HepG2 (cell line): ENCODE results near the gene SLC2A10. TPM values are rescaled to one million over a fixed set of nuclear protein-coding genes. Genes with fewer than 3 reads are reported as not detected.

Source experiments
- BRD4 ChIP-seq: sonication (generic); formaldehyde crosslinking; IDR thresholded peaks from 2 replicates; pipeline ENCODE4 v1.4.0; 2020; ENCODE audit warnings: missing genetic modification reagents
- ETV5 ChIP-seq: IDR thresholded peaks from 2 replicates; pipeline ENCODE4 v1.6.1; 2018; ENCODE audit warnings: missing biosample characterization, missing genetic modification reagents, inconsistent platforms, borderline replicate concordance
- GLMP ChIP-seq: sonication (generic); formaldehyde crosslinking; IDR thresholded peaks from 2 replicates; pipeline ENCODE4 v1.9.0; 2021; ENCODE audit warnings: missing genetic modification reagents, mild to moderate bottlenecking, borderline replicate concordance
- NFYC ChIP-seq: IDR thresholded peaks from 2 replicates; pipeline ENCODE4 v1.6.1; 2016; ENCODE audit warnings: missing genetic modification reagents, missing compliant biosample characterization
- SNRNP70 ChIP-seq: fragments of 200-400 bp; formaldehyde crosslinking; IDR thresholded peaks from 2 replicates; pipeline ENCODE4 v1.6.1; 2017; ENCODE audit warnings: mild to moderate bottlenecking, low read depth, low read length, moderate library complexity
- ZBTB39 ChIP-seq: sonication (generic); formaldehyde crosslinking; IDR thresholded peaks from 2 replicates; pipeline ENCODE4 v1.5.0; 2020; ENCODE audit warnings: missing genetic modification reagents
- ZNF512B ChIP-seq: sonication (generic); formaldehyde crosslinking; IDR thresholded peaks from 2 replicates; pipeline ENCODE4 v1.5.1; 2020; ENCODE audit warnings: missing genetic modification reagents, mild to moderate bottlenecking, borderline replicate concordance
- ZNF776 ChIP-seq: sonication (generic); formaldehyde crosslinking; IDR thresholded peaks from 2 replicates; pipeline ENCODE4 v1.4.0; 2020; ENCODE audit warnings: mild to moderate bottlenecking, missing genetic modification reagents
- polyA plus RNA-seq, 8 experiments: library from polyadenylated mRNA; depleted of rRNA in 3 of 8; stranded (reverse) in 7 of 8; unstranded in 1 of 8; fragments of >200 nt; fragmentation: Illumina TruSeq in 4 of 8; extraction: Trizol in 4 of 8; gene quantifications; 2 replicates each; pipeline versions ENCODE4 v1.2.1 to v1.2.3, GENCODE V29; 2011 to 2016; ENCODE audit warnings: low read depth in 4 of 8, missing spikeins in 1 of 8, mixed read lengths in 1 of 8; ENCODE audit not compliant: insufficient read depth in 1 of 8
- total RNA-seq, 5 experiments: library from RNA; depleted of rRNA; stranded (reverse); fragments of >200 nt; fragmentation: Illumina TruSeq; extraction: Trizol; gene quantifications; 2 replicates each; pipeline ENCODE4 v1.2.3, GENCODE V29; 2016; ENCODE audit warnings: low read depth in 1 of 5
- TF ChIP-seq, protein P1 (sequence below): IDR thresholded peaks from 2 replicates; pipeline ENCODE4 v1.6.1; 2016; ENCODE audit warnings: low read depth
- TF ChIP-seq, protein P2 (sequence below): sonication (generic); formaldehyde crosslinking; IDR thresholded peaks from 2 replicates; pipeline ENCODE4 v1.8.1; 2023; ENCODE audit warnings: mild to moderate bottlenecking, moderate library complexity, missing genetic modification reagents
- TF ChIP-seq, protein P3 (sequence below): sonication (generic); formaldehyde crosslinking; IDR thresholded peaks from 2 replicates; pipeline ENCODE4 v1.4.0; 2020; ENCODE audit warnings: low read depth, mild to moderate bottlenecking, missing genetic modification reagents

Gene SLC2A10
- total and polyA plus RNA-seq, 2 of the 13 experiments (the other 11 are each of a cell fraction or from before 2014, with no cell fraction given): 16.0 to 18.4 TPM

DNA sequence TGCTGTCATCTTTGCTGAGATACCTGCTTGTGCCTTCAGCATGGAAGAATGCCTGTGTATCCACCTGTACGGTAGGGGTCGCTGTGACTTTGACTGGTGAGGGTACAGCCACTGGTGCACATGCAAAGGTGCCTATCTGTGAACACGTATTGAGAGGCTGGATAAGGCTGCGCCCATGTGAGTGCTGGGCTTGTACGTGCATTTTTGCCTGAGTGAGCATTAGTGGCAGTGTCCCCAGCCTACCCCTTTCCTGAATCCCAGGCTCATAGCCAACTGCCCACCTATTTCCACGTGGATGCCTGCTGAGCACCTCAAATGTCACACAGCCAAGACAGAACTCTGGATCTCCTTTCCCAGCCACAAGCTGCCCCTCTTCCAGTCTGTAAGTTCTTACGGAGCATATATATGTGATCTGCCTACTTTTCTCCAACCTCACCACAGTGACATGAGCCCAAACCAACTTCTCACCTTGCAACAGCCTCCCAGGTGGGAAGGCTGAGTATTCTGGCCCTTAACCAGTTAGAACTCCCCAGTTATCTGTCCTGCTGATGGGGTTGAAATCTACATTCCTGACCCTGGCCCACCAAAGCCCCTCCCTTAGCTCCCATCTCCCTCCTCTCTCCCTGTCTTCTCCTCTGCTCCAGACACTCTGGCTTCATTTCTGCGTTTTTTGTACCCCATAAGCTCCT is 1.1 kb upstream of the SLC2A10 start (continued):
- TF ChIP-seq SNRNP70 (no peak), GLMP (no peak), ETV5 (CRISPR knock-in tag) (no peak), ZNF512B (CRISPR knock-in tag) (peak; percentile 24; the same call in 1 of the 2 replicates), BRD4 (CRISPR knock-in tag) (peak; percentile 72; the same call in 1 of the 2 replicates), NFYC (CRISPR knock-in tag) (no peak; the same call in 1 of the 2 replicates), ZNF776 (CRISPR knock-in tag) (peak; percentile 83; the same call in 1 of the 2 replicates), ZBTB39 (CRISPR knock-in tag) (no peak)
- TF ChIP-seq, protein P1, sequence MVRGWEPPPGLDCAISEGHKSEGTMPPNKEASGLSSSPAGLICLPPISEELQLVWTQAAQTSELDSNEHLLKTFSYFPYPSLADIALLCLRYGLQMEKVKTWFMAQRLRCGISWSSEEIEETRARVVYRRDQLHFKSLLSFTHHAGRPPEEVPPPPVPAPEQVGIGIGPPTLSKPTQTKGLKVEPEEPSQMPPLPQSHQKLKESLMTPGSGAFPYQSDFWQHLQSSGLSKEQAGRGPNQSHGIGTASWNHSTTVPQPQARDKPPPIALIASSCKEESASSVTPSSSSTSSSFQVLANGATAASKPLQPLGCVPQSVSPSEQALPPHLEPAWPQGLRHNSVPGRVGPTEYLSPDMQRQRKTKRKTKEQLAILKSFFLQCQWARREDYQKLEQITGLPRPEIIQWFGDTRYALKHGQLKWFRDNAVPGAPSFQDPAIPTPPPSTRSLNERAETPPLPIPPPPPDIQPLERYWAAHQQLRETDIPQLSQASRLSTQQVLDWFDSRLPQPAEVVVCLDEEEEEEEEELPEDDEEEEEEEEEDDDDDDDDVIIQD (CRISPR knock-in tag): peak; percentile 82; the same call in 1 of the 2 replicates
- TF ChIP-seq, protein P2, sequence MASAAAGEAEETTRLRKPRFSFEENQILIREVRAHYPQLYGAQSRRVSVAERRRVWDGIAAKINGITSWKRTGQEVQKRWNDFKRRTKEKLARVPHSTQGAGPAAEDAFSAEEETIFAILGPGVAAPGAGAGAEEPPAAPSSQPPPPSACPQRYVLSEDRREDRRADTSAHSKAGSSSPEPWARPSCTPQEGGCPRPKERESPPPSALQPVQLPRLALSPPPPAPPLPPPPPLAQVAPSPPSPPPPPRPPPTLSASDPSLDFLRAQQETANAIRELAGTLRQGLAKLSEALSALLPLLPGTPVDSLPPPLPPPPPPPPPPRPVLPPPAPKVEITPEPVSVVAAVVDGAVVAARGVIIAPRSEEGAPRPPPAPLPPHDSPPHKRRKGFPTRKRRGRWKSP (CRISPR knock-in tag): peak; percentile 40; the same call in 1 of the 2 replicates
- TF ChIP-seq, protein P3, sequence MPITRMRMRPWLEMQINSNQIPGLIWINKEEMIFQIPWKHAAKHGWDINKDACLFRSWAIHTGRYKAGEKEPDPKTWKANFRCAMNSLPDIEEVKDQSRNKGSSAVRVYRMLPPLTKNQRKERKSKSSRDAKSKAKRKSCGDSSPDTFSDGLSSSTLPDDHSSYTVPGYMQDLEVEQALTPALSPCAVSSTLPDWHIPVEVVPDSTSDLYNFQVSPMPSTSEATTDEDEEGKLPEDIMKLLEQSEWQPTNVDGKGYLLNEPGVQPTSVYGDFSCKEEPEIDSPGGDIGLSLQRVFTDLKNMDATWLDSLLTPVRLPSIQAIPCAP: no peak; the same call in 1 of the 2 replicates
